GM23248 (cell line): ENCODE measurements around the gene ADAMTS5. TPM values are rescaled to one million over a fixed set of nuclear protein-coding genes. Genes with fewer than 3 reads are reported as not detected.

Source experiments
- DNase-seq: peaks from one replicate; pipeline ENCODE4 v3.0.0-alpha.2; 2015
- H2AFZ ChIP-seq: fragments of 200-600 bp; sonication (generic); 2 replicates; pipeline ENCODE4 v1.6.1; 2016; ENCODE audit warnings: antibody characterized with exemption
- H3F3A ChIP-seq: fragments of 200-600 bp; sonication (generic); 2 replicates; pipeline ENCODE4 v1.6.1; 2016; ENCODE audit warnings: mild to moderate bottlenecking, antibody characterized with exemption, mixed run types; ENCODE audit not compliant: insufficient read depth
- H3K27ac ChIP-seq: fragments of 200-600 bp; sonication (generic); 2 replicates; pipeline ENCODE4 v1.5.1; 2016; ENCODE audit warnings: mild to moderate bottlenecking
- H3K27me3 ChIP-seq: fragments of 200-600 bp; sonication (generic); replicated peaks from 2 replicates; pipeline ENCODE4 v1.6.1; 2016; ENCODE audit warnings: mild to moderate bottlenecking; ENCODE audit not compliant: insufficient read depth
- H3K36me3 ChIP-seq: fragments of 200-600 bp; sonication (generic); 2 replicates; pipeline ENCODE4 v1.6.1; 2016; ENCODE audit warnings: low read depth, mild to moderate bottlenecking
- H3K4me1 ChIP-seq: fragments of 200-600 bp; sonication (generic); 2 replicates; pipeline ENCODE4 v1.6.1; 2016; ENCODE audit warnings: mild to moderate bottlenecking; ENCODE audit not compliant: insufficient read depth
- H3K4me2 ChIP-seq: fragments of 200-600 bp; sonication (generic); one replicate; pipeline ENCODE4 v1.6.1; 2016; ENCODE audit warnings: mild to moderate bottlenecking; ENCODE audit not compliant: unreplicated experiment
- H3K4me3 ChIP-seq: fragments of 200-600 bp; sonication (generic); 2 replicates; pipeline ENCODE4 v1.5.1; 2016; ENCODE audit warnings: mild to moderate bottlenecking
- H3K79me2 ChIP-seq: fragments of 200-600 bp; sonication (generic); 2 replicates; pipeline ENCODE4 v1.6.1; 2016; ENCODE audit warnings: mild to moderate bottlenecking; ENCODE audit not compliant: insufficient read depth
- H3K9ac ChIP-seq: fragments of 200-600 bp; sonication (generic); 2 replicates; pipeline ENCODE4 v1.6.1; 2016; ENCODE audit warnings: mild to moderate bottlenecking
- H3K9me2 ChIP-seq: fragments of 200-600 bp; sonication (generic); 2 replicates; pipeline ENCODE4 v1.6.1; 2016; ENCODE audit warnings: mixed run types, mild to moderate bottlenecking, moderate library complexity; ENCODE audit not compliant: insufficient read depth
- H3K9me3 ChIP-seq: fragments of 200-600 bp; sonication (generic); one replicate; pipeline ENCODE4 v1.6.1; 2017; ENCODE audit warnings: low read depth
- H4K20me1 ChIP-seq: fragments of 200-600 bp; sonication (generic); 2 replicates; pipeline ENCODE4 v1.6.0; 2016; ENCODE audit not compliant: insufficient read depth
- EZH2 ChIP-seq: fragments of 200-600 bp; sonication (generic); IDR thresholded peaks from 2 replicates; pipeline ENCODE4 v1.6.1; 2018; ENCODE audit warnings: antibody characterized with exemption, mild to moderate bottlenecking; ENCODE audit not compliant: insufficient read depth, poor library complexity, severe bottlenecking
- EZH2phosphoT487 ChIP-seq: fragments of 200-600 bp; sonication (generic); IDR thresholded peaks from 2 replicates; pipeline ENCODE4 v1.6.1; 2018; ENCODE audit warnings: antibody characterized with exemption, moderate library complexity, mild to moderate bottlenecking, low read depth; ENCODE audit not compliant: insufficient read depth
- WGBS, 2 experiments: methylation state at CpG; one replicate each; pipeline ENCODE4 v1.1.6; 2015 to 2017; ENCODE audit warnings: low lambda C conversion rate in 2 of 2, low coverage in 1 of 2; ENCODE audit errors: missing lambda C conversion rate in 2 of 2; 5-methylcytosine and 5-hydroxymethylcytosine counted together
- in situ Hi-C: fragments of 300-500 bp; cut with MboI; formaldehyde crosslinking; loops from 2 replicates; pipeline ENCODE4 v1.15.0; 2020
- polyA plus RNA-seq: library from polyadenylated mRNA; unstranded; fragments of >200 nt; fragmentation: Nextera tagmentation; extraction: Ambion mirVana; gene quantifications from 2 replicates; pipeline ENCODE4 v1.2.1, GENCODE V29; 2016
- total RNA-seq: library from RNA; depleted of rRNA; stranded (reverse); fragments of >200 nt; shearing (Covaris generic); gene quantifications from 2 replicates; pipeline ENCODE4 v1.2.3, GENCODE V29; 2014

Gene ADAMTS5
- total and polyA plus RNA-seq, 2 experiments from 2014 or later, result 6.5 to 9.6 TPM

GRCh38 chr21:26918323-26919079 lies 48.4 kb downstream of the ADAMTS5 start:
- H3K27me3 ChIP-seq, result no peaks in the 10 kb centered on the region
- no peak overlapping the region for H3K4me3 ChIP-seq
- DNase-seq, result peak; percentile 69
- H3K9ac ChIP-seq, result no peak overlapping the region
- H3K9me3 ChIP-seq, result no peaks in the 10 kb centered on the region
- no peaks in the 10 kb centered on the region for H4K20me1 ChIP-seq
- H3K4me1 ChIP-seq, result peaks cover 28% of the 10 kb centered on the region
- peak overlapping the region; percentile 42 for H3K4me2 ChIP-seq
- in situ Hi-C loops, result no loop called here
- WGBS, 2 experiments, result 45 to 53% methylated on average over 8 of the region's 8 CpGs
- peak overlapping the region; percentile 27; the same call in 1 of the 2 replicates for H3K27ac ChIP-seq
- no peak overlapping the region for H2AFZ ChIP-seq
- peaks cover 7% of the 10 kb centered on the region; the same call in 1 of the 2 replicates for H3K36me3 ChIP-seq
- peaks cover 23% of the 10 kb centered on the region; the same call in 1 of the 2 replicates for H3F3A ChIP-seq
- no peaks in the 10 kb centered on the region for H3K79me2 ChIP-seq
- TF ChIP-seq EZH2, result no peak
- TF ChIP-seq EZH2phosphoT487, result no peak
- H3K9me2 ChIP-seq, result no peaks in the 10 kb centered on the region

- no peak for DNase-seq
- H3K9me3 ChIP-seq, result no peaks in the 10 kb centered on the region
- in situ Hi-C loops, result no loop called here
- no peaks in the 10 kb centered on the region for H3K9me2 ChIP-seq
- no peaks in the 10 kb centered on the region for H4K20me1 ChIP-seq
- peaks cover 23% of the 10 kb centered on the region; the same call in 1 of the 2 replicates for H3F3A ChIP-seq
- no peak overlapping the region for H3K9ac ChIP-seq
- H3K36me3 ChIP-seq, result no peaks in the 10 kb centered on the region
- H3K4me1 ChIP-seq, result peaks cover 28% of the 10 kb centered on the region
- no peaks in the 10 kb centered on the region for H3K79me2 ChIP-seq
- H2AFZ ChIP-seq, result no peak overlapping the region
- WGBS, 2 experiments, result 97 to 100% methylated on average over 2 of the region's 2 CpGs
- H3K4me3 ChIP-seq, result no peak overlapping the region
- no peak overlapping the region for H3K4me2 ChIP-seq
- no peak for TF ChIP-seq EZH2phosphoT487
- no peak for TF ChIP-seq EZH2
- no peaks in the 10 kb centered on the region for H3K27me3 ChIP-seq
- H3K27ac ChIP-seq, result no peak overlapping the region
Observed at GRCh38 chr21:26916799-26917198, 50.1 kb downstream of the ADAMTS5 start.

GRCh38 chr21:26914557-26914956 lies 52.3 kb downstream of the ADAMTS5 start:
- no peak overlapping the region for H3K27ac ChIP-seq
- peaks cover 16% of the 10 kb centered on the region; the same call in 1 of the 2 replicates for H3F3A ChIP-seq
- in situ Hi-C loops, result no loop called here

GRCh38 chr21:26912466-26912865 lies 54.4 kb downstream of the ADAMTS5 start:
- no peak for DNase-seq
- in situ Hi-C loops, result no loop called here
- H3K4me2 ChIP-seq, result no peak overlapping the region
- H3K36me3 ChIP-seq, result no peaks in the 10 kb centered on the region
- H2AFZ ChIP-seq, result no peak overlapping the region
- no peaks in the 10 kb centered on the region for H3K4me1 ChIP-seq
- H3K9me3 ChIP-seq, result no peaks in the 10 kb centered on the region
- no peaks in the 10 kb centered on the region for H4K20me1 ChIP-seq
- no peaks in the 10 kb centered on the region for H3F3A ChIP-seq
- no peak for TF ChIP-seq EZH2
- TF ChIP-seq EZH2phosphoT487, result no peak
- no peak overlapping the region for H3K27ac ChIP-seq
- H3K9me2 ChIP-seq, result no peaks in the 10 kb centered on the region
- no peak overlapping the region for H3K4me3 ChIP-seq
- WGBS, 2 experiments, result 93 to 97% methylated on average over 1 of the region's 1 CpG
- no peak overlapping the region for H3K9ac ChIP-seq
- no peaks in the 10 kb centered on the region for H3K79me2 ChIP-seq
- H3K27me3 ChIP-seq, result no peaks in the 10 kb centered on the region

More at GRCh38 chr21:26914557-26914956, 52.3 kb downstream of the ADAMTS5 start:
- Histone ChIP-seq H3K9me2 (no peaks in the 10 kb centered on the region), H2AFZ (no peak overlapping the region), H3K9me3 (no peaks in the 10 kb centered on the region), H3K4me2 (no peak overlapping the region), H3K4me3 (no peak overlapping the region), H3K9ac (no peak overlapping the region), H4K20me1 (no peaks in the 10 kb centered on the region), H3K36me3 (no peaks in the 10 kb centered on the region), H3K4me1 (peaks cover 18% of the 10 kb centered on the region), H3K79me2 (no peaks in the 10 kb centered on the region), H3K27me3 (no peaks in the 10 kb centered on the region)
- no peak for DNase-seq
- TF ChIP-seq EZH2, result no peak
- TF ChIP-seq EZH2phosphoT487, result no peak

GRCh38 chr21:26909972-26910371 lies 56.9 kb downstream of the ADAMTS5 start:
- Histone ChIP-seq H3F3A (no peaks in the 10 kb centered on the region), H3K4me3 (no peak overlapping the region), H4K20me1 (no peaks in the 10 kb centered on the region), H3K27ac (no peak overlapping the region), H3K4me1 (no peaks in the 10 kb centered on the region), H3K36me3 (no peaks in the 10 kb centered on the region), H3K79me2 (no peaks in the 10 kb centered on the region), H3K9me3 (no peaks in the 10 kb centered on the region), H3K9me2 (no peaks in the 10 kb centered on the region), H3K9ac (no peak overlapping the region), H3K4me2 (no peak overlapping the region), H2AFZ (no peak overlapping the region), H3K27me3 (no peaks in the 10 kb centered on the region)
- TF ChIP-seq EZH2phosphoT487 (no peak), EZH2 (no peak)
- peak; percentile 4 for DNase-seq
- in situ Hi-C loops, result no loop called here
- 95 to 100% methylated on average over 3 of the region's 3 CpGs for WGBS, 2 experiments
